SKM-1 treated with dmso at 0.1 percent for 144 hours (cell line): ENCODE measurements around the gene C19orf53.

Experiments
- DNase-seq: peaks from one replicate; lab custom pipeline; 2025; ENCODE audit not compliant: unreplicated experiment; lab: John Stamatoyannopoulos, UW

The C19orf53 gene

DNA sequence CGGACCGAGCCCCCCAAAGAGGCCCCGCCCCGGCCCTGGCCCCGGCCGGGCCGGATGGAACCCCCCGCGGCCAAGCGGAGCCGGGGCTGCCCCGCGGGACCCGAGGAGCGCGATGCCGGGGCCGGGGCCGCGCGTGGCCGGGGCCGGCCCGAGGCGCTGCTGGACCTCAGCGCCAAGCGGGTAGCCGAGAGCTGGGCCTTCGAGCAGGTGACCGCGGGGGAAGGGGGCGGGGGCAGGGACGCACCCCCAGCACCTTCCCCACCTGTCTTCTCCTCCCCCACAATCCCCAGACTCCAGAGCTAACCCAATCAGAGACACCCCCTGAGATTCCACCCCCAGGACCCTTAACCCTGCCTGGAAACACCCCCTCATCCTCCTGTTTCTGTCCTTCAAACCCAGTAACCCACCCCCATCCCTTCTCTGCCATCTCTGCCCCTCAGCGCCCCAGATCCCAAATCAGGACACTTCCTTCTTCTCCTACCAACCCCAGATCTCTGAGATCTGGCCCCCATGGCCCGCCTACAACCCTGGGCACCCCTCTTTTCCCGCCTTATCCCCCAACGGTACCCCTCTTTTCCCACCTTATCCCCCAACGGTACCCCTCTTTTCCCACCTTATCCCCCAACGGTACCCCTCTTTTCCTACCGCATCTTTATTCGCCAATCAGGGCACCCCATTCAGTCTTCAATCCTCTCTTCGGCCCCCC, 21.5 kb downstream of the C19orf53 start:
- DNase-seq: no peak

DNA sequence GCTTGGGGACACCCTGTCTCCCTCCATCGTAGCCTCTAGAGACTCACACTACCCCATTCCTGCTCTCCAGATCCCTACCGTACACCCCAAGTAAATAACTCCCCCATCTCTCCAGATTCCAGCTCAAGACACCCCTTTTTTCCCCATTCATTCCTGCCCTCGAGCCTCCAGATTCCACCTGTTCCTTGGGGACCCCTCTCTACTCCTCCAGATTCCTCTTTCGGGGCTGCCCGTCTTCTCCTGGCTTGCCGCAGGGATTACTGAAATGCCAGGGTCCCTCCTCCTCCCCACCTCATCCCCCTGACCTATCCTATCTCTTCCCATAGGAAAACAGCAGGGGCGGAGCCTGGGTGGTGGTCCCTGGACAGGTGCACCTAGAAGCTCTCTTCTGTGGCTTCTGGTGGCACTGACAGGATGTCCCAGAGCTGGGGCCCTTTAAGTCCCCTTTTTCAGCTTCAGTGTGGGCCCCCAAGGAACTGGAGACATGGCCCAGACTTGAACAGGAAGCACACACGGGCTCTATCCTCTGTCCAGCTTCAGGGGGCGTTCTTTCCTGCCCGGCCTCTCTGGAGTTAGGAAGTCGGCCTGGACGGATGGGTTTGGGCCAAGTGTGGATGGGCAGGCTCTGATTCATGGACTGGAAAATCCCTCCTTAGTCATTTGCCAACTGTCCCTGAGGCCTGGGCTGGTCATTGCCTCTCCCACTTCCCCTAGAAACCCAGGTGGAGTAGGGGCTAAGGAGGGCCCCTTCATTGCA, 22.2 kb downstream of the C19orf53 start:
- no peak for DNase-seq

DNA sequence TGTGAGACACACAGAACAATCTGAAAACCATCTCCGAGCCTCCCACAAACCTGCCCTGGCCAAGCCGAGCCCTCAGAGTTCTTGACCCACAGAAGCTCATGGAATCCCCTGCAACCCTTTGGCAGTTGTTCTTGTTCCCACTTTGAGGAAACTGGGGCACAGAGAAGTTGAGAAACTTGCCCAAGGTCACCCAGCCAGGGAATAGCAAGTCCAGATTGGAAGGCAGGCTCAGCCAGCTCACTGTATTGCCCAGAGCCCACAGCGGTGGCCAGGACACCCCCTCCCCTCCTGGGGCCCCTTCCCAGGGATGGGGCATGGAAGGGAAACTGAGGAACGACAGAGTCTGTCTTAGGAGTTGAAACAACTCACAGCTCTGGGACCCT, 22.8 kb downstream of the C19orf53 start:
- no peak for DNase-seq

DNA sequence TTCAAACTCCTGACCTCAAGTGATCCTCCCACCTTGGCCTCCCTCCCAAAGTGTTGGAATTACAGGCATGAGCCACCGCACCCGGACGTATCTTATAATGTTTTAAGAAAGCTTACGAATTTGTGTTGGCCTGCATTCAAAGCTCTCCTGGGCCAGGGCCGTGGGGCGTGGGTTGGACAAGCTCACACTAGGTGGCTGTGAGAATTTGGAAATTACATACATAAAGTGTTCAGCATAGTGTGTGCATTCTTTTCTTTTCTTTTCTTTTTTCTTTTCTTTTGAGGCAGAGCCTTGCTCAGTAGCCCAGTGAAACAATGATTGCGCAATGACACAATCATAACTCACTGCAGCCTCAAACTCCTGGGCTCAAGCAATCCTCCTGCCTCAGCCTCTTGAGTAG, 23.6 kb downstream of the C19orf53 start:
- DNase-seq: no peak

DNA sequence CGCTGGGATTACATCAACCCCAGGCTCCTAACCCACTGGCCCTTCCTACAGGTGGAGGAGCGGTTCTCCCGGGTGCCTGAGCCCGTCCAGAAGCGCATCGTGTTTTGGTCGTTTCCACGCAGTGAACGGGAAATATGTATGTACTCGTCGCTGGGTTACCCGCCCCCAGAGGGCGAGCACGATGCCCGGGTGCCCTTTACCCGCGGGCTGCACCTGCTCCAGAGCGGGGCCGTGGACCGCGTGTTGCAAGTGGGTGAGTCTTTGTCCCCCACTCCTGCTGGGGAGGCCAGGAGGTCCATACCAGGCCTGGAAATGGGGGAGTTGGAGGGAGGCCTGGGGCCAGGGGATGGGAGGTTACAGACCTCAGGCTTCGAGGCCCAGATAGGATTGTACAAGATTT, 25.4 kb downstream of the C19orf53 start:
- no peak for DNase-seq

DNA sequence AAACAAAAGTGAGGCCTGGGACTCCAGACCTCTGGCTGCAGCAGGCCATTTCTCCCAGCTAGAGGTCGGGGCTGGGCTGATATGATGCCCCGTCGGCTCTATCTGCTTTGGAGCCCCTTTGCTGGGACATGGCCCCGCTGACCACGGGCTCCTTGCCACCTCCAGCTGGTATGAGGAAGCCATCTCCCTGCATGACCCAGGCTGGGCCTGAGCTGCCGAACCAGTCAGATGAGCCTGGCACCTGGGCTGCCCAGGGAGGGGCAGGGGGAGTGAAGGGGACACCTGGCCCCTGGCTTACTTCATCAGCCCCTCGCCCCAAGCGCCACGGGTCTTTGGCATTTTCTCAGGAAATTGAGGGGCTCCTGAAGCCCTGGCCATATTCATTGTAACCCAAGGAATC, 28.8 kb downstream of the C19orf53 start:
- DNase-seq: no peak

DNA sequence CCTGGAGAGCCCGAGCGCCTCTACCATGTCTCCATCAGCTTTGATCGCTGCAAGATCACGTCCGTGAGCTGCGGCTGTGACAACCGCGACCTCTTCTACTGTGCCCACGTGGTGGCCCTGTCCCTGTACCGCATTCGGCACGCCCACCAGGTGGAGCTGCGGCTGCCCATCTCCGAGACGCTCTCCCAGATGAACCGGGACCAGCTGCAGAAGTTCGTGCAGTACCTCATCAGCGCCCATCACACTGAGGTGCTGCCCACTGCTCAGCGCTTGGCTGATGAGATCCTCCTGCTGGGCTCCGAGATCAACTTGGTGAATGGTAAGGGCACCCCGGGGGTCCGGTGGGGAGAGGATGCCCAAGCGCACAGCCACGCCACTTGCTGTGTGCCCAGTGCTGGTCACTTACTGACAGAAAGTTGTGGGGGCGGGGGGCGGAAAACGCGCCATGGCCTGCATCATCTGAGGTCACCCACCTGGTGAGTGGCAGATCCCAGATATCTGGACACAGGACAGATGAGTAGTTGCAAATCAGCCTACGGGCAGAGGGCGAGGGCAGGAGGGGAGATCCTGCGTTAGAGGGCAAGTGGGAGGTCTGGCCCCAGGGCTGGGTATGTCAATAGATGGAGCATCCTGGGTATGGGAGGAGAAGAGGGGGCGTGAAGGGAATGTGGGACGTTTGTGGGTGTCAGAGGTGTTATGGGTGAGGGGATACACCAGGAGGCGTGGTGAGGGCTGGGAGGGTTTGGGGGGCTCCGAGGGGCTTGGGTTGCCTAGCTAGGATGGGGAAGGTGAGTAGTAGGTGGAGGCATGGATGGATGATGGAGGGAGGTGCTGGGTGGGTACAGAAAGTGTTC, 30.8 kb downstream of the C19orf53 start:
- DNase-seq: no peak

DNA sequence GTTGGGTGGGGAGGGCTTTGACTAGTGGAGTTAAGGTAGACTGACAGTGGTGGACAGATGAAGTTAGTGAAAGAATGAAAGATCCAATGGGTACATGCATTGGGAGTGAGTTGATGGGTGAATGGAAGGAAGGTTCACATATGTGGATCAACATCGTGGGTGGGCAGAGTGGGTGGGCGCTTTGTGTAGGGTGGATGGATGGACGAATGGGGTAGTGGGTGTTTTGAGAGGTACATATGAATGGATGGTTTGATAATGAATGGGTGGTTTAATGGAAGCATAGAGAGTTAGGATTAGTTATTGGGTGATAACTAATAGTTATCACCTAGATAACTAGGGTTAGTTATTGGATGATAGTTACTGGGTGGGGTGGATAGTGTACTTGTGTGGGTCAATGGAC, 32.5 kb downstream of the C19orf53 start:
- DNase-seq: no peak

DNA sequence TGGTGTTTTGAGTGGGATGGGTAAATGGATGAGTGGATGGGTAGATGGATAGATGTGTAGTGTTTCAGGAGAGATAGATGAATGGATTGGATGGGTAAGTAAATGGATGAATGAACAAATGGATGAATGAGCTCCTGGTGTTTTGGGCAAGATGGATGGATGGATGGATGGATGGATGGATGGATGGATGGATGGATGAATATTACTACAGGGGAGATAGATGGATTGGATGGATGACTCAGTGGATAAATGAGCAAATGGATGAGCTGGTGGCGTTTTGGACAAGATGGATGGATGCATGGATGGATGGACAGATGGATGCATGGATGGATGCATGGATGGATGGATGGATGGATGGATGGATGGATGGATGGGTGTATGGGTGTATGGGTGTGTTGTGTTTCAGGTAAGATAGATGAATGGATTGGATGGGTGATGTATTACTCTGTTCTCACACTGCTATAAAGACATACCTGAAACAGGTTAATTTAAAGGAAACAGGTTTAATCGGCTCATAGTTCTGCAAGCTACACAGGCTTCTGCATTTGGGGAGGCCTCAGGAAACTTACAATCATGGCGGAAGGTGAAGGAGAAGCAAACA, 33.3 kb downstream of the C19orf53 start:
- no peak for DNase-seq

DNA sequence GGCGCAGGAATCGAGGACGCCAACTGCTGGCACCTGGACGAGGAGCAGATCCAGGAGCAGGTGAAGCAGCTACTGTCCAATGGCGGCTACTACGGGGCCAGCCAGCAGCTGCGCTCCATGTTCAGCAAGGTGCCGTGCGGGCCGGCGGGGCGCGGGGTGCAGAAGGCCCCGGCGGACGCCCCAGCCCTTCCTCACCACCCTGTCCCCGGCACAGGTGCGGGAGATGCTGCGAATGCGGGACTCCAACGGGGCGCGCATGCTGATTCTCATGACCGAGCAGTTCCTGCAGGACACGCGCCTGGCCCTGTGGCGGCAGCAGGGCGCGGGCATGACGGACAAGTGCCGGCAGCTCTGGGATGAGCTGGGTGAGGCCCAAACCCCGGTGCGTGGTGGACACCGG, 34.6 kb downstream of the C19orf53 start:
- no peak for DNase-seq

DNA sequence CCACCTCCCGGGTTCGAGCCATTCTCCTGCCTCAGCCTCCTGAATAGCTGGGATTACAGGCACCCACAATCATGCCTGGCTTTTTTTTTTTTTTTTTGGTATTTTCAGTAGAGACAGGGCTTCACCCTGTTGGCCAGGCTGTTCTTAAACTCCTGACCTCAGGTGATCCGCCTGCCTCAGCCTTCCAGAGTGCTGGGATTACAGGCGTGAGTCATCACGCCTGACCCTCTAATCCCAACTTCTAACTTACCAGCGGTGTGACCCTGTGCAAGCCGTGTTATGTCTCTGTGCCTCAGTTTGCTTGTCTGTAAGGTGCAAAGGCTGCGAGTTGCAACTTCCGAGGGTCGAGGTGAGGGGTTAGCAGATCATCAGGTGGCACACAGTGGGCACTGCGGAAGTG, 38.3 kb downstream of the C19orf53 start:
- DNase-seq: no peak

DNA sequence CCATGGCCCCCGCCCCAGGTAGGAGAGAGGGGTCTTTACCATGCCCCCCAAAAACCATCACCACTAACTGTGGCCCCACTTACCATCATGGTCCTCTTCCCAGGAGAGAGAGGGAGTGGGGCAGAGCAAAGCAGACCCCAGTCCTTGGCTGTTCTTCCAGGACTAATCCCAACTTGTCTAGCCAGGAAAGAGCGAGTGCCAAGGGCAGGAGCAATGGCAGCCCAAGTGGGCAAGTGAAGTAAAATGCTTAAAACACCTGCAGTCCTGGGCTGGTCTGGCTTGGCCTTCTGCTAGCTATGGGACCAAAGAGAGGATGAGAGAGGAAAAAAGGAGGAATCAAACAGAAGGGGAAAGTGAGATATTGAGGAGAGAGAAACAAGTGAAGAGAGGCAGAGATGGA, 38.9 kb downstream of the C19orf53 start:
- no peak for DNase-seq

DNA sequence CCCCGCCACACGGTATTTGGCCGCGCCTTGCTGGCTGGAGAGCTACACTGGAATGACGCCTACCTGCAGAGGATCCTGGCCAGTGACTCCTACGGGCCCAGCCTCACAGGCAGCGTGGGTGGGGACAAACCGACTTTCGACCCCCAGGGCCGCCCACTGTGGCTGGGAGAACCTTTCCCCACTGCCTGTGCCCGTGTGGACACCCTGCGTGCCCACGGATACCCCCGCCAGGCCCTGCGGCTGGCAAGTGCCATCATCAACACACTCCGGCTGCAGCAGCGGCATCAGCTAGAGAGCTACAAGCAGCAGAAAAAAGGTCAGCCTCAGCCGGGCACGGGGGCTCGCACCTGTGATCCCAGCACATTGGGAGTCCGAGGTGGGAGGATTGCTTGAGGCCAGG, 40.3 kb downstream of the C19orf53 start:
- DNase-seq: no peak

DNA sequence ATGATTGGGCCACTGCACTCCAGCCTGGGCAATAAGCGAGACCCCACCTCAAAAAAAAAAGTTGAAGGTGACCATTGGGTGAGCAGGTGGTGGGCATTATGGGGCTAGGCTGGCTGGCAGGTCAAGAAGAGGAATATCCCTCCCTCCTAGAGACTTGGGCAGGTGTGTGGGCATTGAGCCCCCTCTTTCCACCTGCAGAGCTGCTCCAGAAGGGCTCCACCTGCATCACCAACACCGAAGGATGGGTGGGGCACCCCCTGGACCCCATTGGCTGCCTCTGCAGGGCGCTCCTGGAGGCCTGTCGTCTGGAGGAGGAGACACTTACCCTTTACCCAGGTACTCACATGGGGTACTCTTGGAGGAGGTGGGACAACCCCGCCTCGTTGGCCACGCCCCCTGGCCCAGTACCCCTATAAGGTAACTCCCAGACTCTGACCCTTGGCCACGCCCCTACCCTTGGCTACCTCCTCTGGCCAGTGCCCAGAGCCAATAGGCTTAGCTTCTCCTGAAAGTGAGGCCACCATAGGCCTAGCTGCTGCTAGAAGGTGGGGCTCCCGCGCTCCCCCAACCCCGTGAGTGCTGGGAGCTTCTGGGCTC, 42.9 kb downstream of the C19orf53 start:
- DNase-seq: no peak

DNA sequence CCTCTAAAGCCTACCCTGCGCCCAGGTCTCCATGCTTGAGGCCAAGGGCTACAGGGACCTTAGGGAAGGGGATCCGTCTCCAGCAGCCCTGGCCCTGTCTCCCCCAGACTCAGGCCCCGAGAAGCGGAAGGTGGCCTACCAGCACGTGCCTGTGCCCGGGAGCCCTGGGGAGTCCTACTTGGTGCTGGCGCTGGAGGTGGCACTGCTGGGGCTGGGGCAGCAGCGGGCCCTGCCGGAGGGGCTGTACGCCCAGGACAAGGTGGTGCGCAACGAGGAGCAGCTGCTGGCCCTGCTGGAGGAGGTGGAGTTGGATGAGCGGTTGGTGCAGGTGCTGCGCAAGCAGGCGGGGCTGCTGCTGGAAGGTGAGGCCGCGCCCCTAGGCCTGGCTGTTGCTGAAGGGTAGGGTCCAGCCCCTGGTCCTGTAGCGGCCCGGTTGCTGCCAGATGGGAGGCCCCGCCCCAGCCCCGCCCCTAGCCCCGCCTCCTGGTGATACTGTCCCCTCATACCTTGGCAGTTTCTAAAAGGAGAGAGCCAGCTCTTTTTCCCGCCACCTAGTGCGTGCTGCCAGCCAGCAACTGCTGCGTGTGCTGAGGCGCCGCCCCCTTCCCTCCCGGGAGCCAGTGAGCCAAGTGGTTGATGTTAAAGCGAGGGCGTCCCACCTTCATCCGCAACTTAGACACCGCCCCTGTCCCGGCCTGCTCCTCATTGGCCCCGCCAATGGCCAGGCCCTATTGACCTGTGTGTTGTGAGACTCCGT, 43.5 kb downstream of the C19orf53 start:
- DNase-seq: no peak

DNA sequence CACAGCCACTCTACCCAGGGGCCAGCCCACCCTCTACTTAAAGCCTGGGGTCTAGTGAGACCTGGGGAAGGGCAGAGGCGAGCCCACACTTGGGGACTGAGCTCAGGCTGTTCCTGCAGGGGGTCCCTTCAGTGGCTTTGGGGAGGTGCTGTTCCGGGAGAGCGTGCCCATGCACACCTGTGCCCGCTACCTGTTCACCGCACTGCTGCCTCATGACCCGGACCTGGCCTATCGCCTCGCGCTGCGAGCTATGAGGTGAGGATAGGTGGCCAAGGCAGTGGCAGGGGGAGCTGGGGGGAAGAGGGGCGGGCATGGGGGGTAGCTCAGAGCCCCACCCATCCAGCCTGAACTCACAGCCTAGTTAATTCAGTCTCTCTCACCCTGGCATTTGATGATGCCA, 45.0 kb downstream of the C19orf53 start:
- no peak for DNase-seq

DNA sequence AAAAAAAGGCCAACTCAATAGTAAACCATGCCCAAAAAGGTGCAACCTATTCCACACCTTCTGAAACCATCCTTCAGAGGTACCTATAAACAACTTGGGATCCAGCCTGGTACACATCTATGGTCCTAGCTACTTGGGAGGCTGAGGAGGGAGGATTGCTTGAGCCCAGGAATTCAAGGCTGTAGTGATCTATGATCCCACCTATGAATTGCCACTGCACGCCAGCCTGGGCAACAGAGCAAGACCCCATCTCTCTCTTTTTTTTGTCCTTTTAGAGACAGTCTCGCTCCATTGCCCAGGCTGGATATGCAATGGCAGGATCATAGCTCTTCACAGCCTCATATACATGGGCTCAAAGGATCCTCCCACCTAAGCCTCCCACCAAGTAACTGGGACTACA, 47.0 kb downstream of the C19orf53 start:
- no peak for DNase-seq

DNA sequence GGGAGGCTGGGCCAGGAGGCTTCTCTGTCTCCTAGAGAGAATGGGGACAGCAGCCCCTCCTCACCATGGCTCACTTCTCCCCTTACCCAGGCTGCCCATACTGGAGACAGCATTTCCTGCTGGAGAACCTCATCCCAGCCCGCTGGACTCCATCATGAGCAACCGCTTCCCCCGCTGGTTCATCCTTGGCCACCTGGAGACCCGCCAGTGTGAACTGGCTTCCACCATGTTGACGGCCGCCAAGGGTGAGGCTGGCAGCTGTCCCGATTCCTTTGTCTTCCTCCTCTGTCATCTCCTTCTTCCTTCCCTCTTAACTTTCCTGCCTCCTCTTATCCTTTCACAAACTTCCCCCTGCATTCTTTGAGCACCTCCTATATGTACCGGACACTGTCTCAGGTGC, 49.0 kb downstream of the C19orf53 start:
- no peak for DNase-seq

DNA sequence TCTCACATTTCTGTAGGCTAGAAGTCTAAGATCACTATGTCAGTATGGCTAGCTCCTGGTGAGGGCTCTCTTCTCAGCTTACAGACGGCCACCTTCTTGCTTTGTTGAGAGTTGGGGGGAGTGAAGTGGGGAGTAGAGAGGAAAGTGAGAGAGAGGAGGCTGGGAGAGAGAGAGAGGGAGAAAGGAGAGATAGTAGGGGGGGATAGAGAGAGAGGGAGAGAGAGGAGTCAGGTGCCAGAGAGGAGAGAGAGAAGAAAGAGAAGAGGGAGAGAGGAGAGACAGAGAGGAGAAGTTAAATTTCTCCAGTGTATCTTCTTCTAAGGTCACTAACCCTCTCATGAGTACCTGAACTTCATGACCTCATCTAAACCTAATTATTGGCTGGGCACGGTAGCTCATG, 49.6 kb downstream of the C19orf53 start:
- no peak for DNase-seq

DNA sequence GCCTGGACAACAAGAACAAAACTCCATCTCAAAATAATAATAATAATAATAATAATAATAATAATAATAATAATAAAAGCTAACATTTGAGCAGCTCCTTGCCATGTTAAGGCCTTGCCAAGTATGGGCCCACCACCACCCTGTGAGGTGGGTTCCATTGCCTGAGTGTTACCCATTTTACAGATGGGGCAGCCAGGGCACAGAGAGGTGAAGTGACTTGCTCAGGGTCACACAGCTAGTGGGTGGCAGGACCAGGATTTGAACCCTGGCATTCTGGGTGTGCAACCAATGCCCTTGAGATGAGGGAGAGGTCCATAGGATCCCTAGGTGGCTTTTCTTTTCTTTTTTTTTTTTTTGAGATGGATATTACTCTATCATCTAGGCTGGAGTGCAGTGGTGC, 50.4 kb downstream of the C19orf53 start:
- no peak for DNase-seq
